Activated CD8-positive, alpha-beta memory T cell treated with anti-CD3 and anti-CD28 coated beads for 36 hours (primary cell): ENCODE data around the gene ZNF445. TPM values are rescaled to one million over a fixed set of nuclear protein-coding genes. Genes with fewer than 3 reads are reported as not detected.

Source experiments
- total RNA-seq, 2 experiments: library from RNA; stranded (reverse); gene quantifications; one replicate each; pipeline ENCODE4 v1.2.3, GENCODE V29; 2021

Gene ZNF445
- total RNA-seq, 2 experiments from 2014 or later: 14.1 to 14.4 TPM

Other genes starting within 250 kb of the ZNF445 start
- not detected for gene TOPAZ1, start 235.8 kb downstream of the ZNF445 start, total RNA-seq
- 10 to 100 TPM; 11.8 to 12.8 TPM for gene TCAIM, start 138.9 kb downstream of the ZNF445 start, total RNA-seq
- gene ZKSCAN7, start 77.5 kb upstream of the ZNF445 start, total RNA-seq: 1 to 10 TPM; 3.4 to 3.6 TPM
- gene ZNF660, start 107.3 kb upstream of the ZNF445 start, total RNA-seq: under 1 TPM; 0.32 to 0.48 TPM
- 10 to 100 TPM; 13.0 to 13.1 TPM for gene ZNF197, start 147.4 kb upstream of the ZNF445 start, total RNA-seq
- 1 to 10 TPM; 6.3 to 7.9 TPM for gene ZNF35, start 171.1 kb upstream of the ZNF445 start, total RNA-seq
- gene ZNF502, start 235.0 kb upstream of the ZNF445 start, total RNA-seq: 1 to 10 TPM; 1.3 to 1.5 TPM